ENCODE data around the gene NR1H3. TPM values are rescaled to one million over a fixed set of nuclear protein-coding genes. Genes with fewer than 3 reads are reported as not detected.

The NR1H3 gene
- total and polyA plus RNA-seq, 2 donors (not counting 1 experiment from before 2014, with no cell fraction given) = 21.3 to 56.3 TPM

DNA sequence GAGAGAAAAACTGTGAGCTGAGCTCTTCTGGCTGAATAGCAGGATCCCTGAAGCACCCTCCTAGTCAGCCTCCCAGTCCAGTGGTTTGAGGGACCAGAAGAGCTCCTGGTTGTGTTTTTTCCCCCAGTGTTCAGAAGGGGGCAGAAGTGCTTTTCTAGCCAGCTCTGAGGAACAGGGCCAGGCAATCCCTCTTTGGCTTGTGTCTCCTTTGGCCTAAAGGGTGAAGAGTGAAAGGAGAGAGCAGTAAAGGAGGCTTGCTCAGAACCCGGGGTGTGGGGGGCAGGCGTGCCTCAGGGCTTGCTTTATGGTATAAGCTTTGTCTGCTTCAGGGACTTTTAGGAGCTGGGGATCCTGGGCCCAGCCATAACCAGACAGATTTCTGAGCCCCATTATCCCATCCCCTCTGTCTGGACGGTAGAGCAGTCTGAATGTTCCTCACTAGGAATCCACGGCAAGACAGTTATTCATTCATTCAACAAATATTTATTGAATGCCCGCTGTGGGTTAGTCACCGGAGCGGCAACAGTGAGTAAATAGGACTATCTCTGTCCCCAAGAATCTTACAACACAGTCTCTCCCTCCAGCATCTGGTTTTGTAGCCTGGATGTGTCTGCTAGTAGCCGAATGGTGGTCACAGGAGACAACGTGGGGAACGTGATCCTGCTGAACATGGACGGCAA is 23.7 kb upstream of the NR1H3 start:
- Histone ChIP-seq H3K9me3 (ENCODE audit: control insufficient read depth, insufficient read depth, low read depth, low read length) (no peaks in the 10 kb centered on the region), H3K36me3 (ENCODE audit: control insufficient read depth, insufficient read depth, low read length) (peaks cover 17% of the 10 kb centered on the region), H3K9ac (ENCODE audit: insufficient read depth, low read length) (no peak overlapping the region), H2AFZ (ENCODE audit: low read length) (peak overlapping the region; percentile 66), H3K4me1 (ENCODE audit: control insufficient read depth, extremely low read depth, insufficient read depth, low read length) (peaks cover 9% of the 10 kb centered on the region), H3K27ac (ENCODE audit: insufficient read depth, low read length) (peak overlapping the region; percentile 36), H4K20me1 (ENCODE audit: control insufficient read depth, extremely low read depth, insufficient read depth, low read length) (no peaks in the 10 kb centered on the region), H3K4me2 (ENCODE audit: extremely low read depth, insufficient read depth, low read length) (peak overlapping the region; percentile 3), H3K27me3 (ENCODE audit: control insufficient read depth, insufficient read depth, low read length) (no peaks in the 10 kb centered on the region), H3K4me3 (replicated peaks in 1 of 4; ENCODE audit: control extremely low read depth in 1 of 4, insufficient read depth in 1 of 4, low read depth in 3 of 4, low read length in 4 of 4) (no peak overlapping the region), H3K79me2 (ENCODE audit: control insufficient read depth, insufficient read depth, low read length) (no peaks in the 10 kb centered on the region)
- peak; percentile 73 to 77 for DNase-seq (ENCODE audit: low read depth in 2 of 2)
- TF ChIP-seq, protein P1, sequence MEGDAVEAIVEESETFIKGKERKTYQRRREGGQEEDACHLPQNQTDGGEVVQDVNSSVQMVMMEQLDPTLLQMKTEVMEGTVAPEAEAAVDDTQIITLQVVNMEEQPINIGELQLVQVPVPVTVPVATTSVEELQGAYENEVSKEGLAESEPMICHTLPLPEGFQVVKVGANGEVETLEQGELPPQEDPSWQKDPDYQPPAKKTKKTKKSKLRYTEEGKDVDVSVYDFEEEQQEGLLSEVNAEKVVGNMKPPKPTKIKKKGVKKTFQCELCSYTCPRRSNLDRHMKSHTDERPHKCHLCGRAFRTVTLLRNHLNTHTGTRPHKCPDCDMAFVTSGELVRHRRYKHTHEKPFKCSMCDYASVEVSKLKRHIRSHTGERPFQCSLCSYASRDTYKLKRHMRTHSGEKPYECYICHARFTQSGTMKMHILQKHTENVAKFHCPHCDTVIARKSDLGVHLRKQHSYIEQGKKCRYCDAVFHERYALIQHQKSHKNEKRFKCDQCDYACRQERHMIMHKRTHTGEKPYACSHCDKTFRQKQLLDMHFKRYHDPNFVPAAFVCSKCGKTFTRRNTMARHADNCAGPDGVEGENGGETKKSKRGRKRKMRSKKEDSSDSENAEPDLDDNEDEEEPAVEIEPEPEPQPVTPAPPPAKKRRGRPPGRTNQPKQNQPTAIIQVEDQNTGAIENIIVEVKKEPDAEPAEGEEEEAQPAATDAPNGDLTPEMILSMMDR (conservative IDR thresholded peaks at IDR 0.05 in 1 of 2, IDR thresholded peaks at IDR 0.05 in 1 of 2; ENCODE audit: low read depth in 1 of 2, low read length in 2 of 2) = peak; percentile 49 to 68
- TF ChIP-seq EZH2 (IDR thresholded peaks at IDR 0.05; ENCODE audit: low read length, missing control alignments) = no peak

DNA sequence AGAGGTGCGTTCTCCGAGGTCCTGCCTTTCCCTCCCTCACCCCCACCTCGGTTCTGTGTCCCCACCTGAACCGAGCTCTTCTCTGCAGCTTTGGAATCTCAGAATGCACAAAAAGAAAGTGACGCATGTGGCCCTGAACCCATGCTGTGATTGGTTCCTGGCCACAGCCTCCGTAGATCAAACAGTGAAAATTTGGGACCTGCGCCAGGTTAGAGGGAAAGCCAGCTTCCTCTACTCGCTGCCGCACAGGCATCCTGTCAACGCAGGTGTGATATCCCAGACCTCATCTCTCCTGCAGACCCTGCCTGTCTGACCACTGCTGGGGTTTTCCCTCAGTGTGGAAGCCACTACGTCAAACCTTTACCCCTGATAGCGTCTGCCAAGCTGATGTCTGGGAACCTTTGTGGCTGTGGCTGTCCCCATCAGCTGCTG is 23.1 kb upstream of the NR1H3 start:
- no peak overlapping the region for H3K9ac ChIP-seq (ENCODE audit: insufficient read depth, low read length)
- peak overlapping the region; percentile 3 for H3K4me2 ChIP-seq (ENCODE audit: extremely low read depth, insufficient read depth, low read length)
- H3K4me1 ChIP-seq (ENCODE audit: control insufficient read depth, extremely low read depth, insufficient read depth, low read length) = peaks cover 9% of the 10 kb centered on the region
- peak overlapping the region; percentile 36 for H3K27ac ChIP-seq (ENCODE audit: insufficient read depth, low read length)
- no peaks in the 10 kb centered on the region for H4K20me1 ChIP-seq (ENCODE audit: control insufficient read depth, extremely low read depth, insufficient read depth, low read length)
- no peaks in the 10 kb centered on the region for H3K9me3 ChIP-seq (ENCODE audit: control insufficient read depth, insufficient read depth, low read depth, low read length)
- H2AFZ ChIP-seq (ENCODE audit: low read length) = peak overlapping the region; percentile 66
- no peak overlapping the region for H3K4me3 ChIP-seq (replicated peaks in 1 of 4; ENCODE audit: control extremely low read depth in 1 of 4, insufficient read depth in 1 of 4, low read depth in 3 of 4, low read length in 4 of 4)
- no peaks in the 10 kb centered on the region for H3K79me2 ChIP-seq (ENCODE audit: control insufficient read depth, insufficient read depth, low read length)
- TF ChIP-seq, protein P1 (conservative IDR thresholded peaks at IDR 0.05 in 1 of 2, IDR thresholded peaks at IDR 0.05 in 1 of 2; ENCODE audit: low read depth in 1 of 2, low read length in 2 of 2) = no peak
- H3K36me3 ChIP-seq (ENCODE audit: control insufficient read depth, insufficient read depth, low read length) = peaks cover 18% of the 10 kb centered on the region
- peak in 1 of 2 donors; percentile 34 for DNase-seq (ENCODE audit: low read depth in 2 of 2)
- no peaks in the 10 kb centered on the region for H3K27me3 ChIP-seq (ENCODE audit: control insufficient read depth, insufficient read depth, low read length)

DNA sequence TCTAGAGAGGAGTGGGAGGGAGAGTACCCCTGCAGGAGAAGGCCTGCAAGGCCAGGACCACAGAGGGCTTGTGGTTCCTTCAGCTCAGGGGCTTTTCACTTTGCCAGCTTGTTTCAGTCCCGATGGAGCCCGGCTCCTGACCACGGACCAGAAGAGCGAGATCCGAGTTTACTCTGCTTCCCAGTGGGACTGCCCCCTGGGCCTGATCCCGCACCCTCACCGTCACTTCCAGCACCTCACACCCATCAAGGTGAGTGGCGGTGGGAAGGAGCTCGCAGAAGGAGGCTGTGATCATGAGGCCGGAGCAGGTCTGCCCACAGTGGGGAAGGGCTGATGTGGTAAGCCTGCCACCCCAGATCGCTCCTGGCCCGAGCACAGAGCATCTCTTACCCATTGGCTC is 22.6 kb upstream of the NR1H3 start:
- H3K9me3 ChIP-seq (ENCODE audit: control insufficient read depth, insufficient read depth, low read depth, low read length) = no peaks in the 10 kb centered on the region
- H3K27ac ChIP-seq (ENCODE audit: insufficient read depth, low read length) = peak overlapping the region; percentile 36

More for the DNA sequence above, 22.6 kb upstream of the NR1H3 start:
- Histone ChIP-seq H3K9ac (ENCODE audit: insufficient read depth, low read length) (no peak overlapping the region), H3K79me2 (ENCODE audit: control insufficient read depth, insufficient read depth, low read length) (no peaks in the 10 kb centered on the region), H3K27me3 (ENCODE audit: control insufficient read depth, insufficient read depth, low read length) (no peaks in the 10 kb centered on the region), H2AFZ (ENCODE audit: low read length) (no peak overlapping the region), H3K4me2 (ENCODE audit: extremely low read depth, insufficient read depth, low read length) (peak overlapping the region; percentile 3), H4K20me1 (ENCODE audit: control insufficient read depth, extremely low read depth, insufficient read depth, low read length) (no peaks in the 10 kb centered on the region), H3K36me3 (ENCODE audit: control insufficient read depth, insufficient read depth, low read length) (peaks cover 23% of the 10 kb centered on the region), H3K4me1 (ENCODE audit: control insufficient read depth, extremely low read depth, insufficient read depth, low read length) (peaks cover 9% of the 10 kb centered on the region), H3K4me3 (replicated peaks in 1 of 4; ENCODE audit: control extremely low read depth in 1 of 4, insufficient read depth in 1 of 4, low read depth in 3 of 4, low read length in 4 of 4) (no peak overlapping the region)
- TF ChIP-seq, protein P1 (conservative IDR thresholded peaks at IDR 0.05 in 1 of 2, IDR thresholded peaks at IDR 0.05 in 1 of 2; ENCODE audit: low read depth in 1 of 2, low read length in 2 of 2) = no peak
- TF ChIP-seq EZH2 (IDR thresholded peaks at IDR 0.05; ENCODE audit: low read length, missing control alignments) = no peak
- no peak for DNase-seq (ENCODE audit: low read depth in 2 of 2)

Data from fibroblast of lung (primary cell).